ENCODE measurements around the gene FMN1.

The FMN1 gene

DNA sequence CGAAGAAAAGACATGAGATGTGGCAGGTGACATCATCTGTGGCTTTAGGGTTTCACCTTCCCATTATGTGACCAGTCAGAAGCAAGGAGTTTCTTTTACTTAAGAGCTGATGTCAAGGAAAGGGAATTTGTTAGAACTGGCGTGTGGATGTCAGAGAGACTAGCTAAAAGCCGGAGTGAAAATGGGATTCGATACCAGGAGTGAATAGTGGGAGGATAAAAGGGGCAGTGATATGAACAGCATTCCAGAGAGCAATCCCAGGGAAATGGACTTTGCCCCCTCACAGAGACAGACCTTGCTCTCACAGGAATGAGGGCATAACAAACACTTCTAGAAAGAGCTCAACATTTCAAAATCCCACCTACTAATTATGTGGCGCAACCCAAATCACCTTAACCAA, 5.9 kb upstream of the FMN1 start:
- FAIRE-seq (no peak), DNase-seq (ENCODE audit: insufficient read length, low spot score) (no peak)

DNA sequence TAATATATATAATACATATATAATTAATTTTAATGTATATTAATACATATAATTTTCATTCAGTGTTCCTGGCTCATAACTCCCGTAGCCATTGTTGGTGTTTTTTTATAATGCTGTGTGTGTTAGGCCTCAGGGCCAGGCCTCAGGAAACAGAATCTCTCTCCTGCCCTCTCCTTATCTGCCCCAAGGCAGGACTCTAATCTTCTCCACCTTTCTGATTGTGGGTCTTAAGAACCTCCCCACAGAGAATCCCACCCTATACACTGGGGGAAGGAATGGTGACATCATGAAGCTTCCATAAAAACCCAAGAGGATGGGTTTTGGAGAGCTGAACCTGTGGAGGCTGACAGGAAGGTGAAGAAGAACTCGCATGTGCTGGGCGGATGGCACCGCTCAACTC, 4.0 kb upstream of the FMN1 start:
- DNase-seq (ENCODE audit: insufficient read length, low spot score) (no peak), FAIRE-seq (no peak)

DNA sequence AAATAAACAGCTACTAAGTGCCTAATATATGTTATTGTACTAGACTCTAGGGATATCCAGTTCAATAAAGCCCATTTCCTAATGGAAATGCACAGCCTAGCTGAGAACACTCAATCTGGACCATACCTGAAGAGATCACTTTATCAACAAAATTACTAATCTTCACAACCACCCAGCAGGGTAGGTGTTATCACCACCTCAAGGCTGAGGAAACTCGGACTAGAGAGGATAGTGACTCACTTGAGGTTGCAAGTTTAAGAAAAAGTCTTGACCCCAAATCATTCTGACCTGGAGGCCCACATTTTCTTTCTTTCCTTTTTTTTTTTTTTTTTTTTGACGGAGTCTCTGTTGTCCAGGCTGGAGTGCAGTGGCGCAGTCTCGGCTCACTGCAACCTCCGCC, 3.1 kb upstream of the FMN1 start:
- FAIRE-seq (no peak), DNase-seq (ENCODE audit: insufficient read length, low spot score) (no peak)

DNA sequence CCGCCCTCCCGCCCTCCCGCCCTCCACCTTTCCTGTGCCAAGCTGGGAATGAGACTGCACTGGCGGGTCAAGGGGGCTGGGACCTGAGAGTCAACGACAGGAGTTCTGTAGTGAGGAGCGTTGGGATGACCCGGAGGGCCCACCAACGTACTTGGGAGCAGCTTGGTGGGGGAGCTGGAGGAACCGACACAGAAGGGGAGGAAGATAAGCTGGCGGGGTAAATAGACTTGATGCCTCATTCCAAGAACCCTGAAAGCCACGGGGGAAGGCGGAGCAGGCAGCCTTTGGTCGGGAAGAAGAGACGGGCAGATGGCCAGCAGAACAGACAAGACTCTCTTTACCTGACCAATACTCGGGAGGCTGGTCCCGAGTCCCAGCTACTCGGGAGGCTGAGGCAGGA, 277 bp downstream of the FMN1 start:
- DNase-seq (ENCODE audit: insufficient read length, low spot score) (no peak), FAIRE-seq (no peak)

DNA sequence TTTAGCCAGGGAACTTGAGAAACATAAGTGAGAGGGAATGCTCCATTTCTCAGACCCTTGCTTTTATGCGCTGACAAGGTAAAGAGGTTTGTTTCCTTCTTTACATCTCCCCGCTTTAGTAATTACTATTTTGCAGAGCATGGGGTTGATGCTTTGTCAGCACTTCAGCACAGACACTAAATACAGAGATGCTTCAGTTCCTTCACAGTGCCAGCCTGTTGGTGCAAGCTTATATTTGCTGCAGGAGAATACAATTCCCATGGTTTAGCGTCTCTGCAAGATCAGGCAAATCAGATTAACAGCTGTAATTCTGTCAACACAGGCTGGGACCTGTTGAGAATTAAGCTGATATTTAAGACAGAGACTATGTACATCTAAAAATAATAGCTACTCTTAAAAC, 2.9 kb downstream of the FMN1 start:
- no peak for FAIRE-seq
- no peak for DNase-seq (ENCODE audit: insufficient read length, low spot score)

DNA sequence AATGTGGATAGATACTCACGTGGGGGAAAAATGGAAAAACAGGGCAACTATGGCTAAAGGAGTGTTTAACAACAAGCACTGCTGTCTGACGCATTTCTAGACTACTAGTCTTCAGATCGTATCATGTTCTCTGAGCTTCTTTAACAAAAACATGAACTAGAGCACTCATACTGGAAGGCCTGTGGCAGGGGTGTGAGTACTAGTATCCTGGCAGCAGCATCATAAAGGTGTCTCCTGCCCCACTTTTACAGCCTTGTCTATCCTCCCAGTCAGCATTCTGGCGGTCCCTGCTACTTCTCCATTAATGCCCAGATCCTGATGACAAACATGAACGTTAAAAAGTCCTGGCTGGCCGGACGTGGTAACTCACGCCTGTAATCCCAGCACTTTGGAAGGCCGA, 4.0 kb downstream of the FMN1 start:
- DNase-seq (ENCODE audit: insufficient read length, low spot score) (no peak), FAIRE-seq (no peak)

DNA sequence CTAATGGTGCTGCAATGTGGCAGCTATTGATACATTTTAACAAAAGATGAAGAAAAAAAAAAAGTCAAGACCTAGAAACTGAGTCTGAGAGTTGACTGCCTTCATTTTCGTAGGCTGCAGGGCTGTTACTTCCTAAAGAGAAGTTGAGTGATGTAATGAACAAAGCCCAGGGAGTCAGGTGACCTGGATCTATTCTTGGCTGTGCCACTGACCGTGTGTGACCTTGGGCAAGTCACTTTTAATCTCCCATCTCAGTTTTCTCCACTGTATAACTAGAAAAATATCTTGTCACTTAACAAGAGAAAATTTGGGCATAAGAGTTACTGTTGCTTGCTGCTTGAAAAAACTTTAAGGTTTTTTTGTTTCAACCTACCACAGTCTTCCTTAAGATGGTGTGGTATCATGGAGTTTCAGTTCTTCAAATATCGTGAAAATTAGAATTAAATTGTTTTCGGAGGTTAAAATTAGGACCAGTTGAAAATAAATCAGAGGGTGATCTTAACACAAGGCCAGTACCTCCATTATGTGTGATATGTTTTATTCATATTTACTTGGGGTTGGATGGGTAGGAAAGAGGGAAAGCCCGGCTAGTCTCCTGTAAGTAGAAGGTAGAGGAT, 5.8 kb downstream of the FMN1 start:
- no peak for DNase-seq (ENCODE audit: insufficient read length, low spot score)
- peak; percentile 54 for FAIRE-seq

DNA sequence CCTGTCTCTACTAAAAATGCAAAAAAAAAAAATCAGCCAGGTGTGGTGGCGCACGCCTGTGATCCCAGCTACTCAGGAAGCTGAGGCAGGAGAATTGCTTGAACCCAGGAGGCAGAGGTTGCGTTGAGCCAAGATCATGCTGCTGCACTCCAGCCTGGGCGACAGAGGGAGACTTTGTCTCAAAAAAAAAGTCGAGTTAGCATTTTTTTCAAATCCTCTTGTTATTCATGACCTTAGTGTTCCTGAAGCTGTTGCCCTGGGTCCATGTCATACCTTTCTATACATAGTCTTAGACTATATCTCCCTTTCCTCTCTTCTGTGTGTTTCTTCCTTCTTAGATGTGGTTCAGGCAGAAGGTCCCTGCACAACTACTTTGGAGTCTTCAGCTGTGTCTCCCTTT, 6.4 kb downstream of the FMN1 start:
- FAIRE-seq (no peak), DNase-seq (ENCODE audit: insufficient read length, low spot score) (no peak)

DNA sequence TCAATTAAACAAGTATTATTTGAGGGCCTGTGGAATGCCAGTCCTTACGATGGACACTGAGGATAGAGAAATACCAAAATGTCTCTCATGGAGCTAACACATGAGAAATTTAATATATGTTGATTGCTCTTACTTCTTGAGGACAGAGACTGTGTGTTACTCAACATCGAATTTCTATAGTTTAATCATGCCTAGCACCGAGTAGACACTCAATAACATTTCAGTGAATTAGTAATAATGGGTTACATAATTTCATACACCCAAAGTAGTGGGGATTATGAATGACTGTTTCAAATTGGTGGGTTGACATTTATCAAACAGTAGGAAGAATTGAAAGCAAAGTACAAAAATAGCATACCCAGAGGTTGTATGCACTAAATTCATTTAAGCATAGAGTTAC, 11.2 kb downstream of the FMN1 start:
- DNase-seq (ENCODE audit: insufficient read length, low spot score): no peak
- no peak for FAIRE-seq

DNA sequence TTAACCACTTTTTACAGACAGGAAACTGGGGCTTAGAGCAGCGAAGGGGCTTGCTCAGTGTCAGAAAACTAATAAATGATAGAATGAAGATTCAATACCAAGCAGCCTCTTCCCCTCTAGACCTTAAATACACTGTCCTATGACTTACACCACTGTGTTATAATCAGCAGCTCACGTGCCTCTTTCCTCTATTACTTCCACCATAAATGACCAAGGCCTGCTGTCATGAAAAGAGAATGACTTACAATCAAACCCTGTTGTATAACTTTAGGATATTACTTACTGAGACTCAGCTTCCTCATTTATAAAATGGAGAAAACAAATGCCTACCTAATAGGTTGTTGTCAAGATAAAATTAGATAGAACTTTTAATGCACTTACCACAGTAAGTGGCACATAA, 11.6 kb downstream of the FMN1 start:
- no peak for DNase-seq (ENCODE audit: insufficient read length, low spot score)
- FAIRE-seq: no peak

DNA sequence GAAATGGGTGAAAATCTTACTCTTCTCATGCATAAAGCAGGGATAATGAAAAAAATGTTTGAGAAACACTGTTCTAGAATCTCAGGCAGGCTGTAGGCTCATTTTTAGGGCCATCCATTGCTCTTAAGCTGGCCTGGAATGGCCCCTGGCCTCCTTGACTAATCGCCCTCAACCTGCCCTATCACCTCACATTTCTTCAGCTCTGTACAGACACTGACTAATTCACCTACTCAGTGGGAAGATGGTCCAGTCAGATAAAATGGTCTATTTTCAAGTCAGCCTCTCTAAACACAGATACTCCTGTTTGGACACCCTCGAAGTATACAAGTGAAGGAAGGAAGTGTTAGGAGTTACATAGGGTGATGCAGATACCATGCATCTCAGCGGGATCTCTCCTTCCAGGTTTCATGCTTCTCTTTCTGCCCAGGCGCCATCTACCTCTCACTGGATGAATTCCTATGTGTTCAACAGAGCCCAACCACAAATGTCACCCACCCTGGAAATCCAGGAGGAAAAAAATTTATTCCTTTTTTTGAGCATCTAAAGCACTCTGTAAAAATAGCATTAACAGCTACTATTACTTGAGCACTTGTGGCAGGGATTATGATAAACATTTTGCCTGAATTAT, 12.1 kb downstream of the FMN1 start:
- no peak for FAIRE-seq
- no peak for DNase-seq (ENCODE audit: insufficient read length, low spot score)

DNA sequence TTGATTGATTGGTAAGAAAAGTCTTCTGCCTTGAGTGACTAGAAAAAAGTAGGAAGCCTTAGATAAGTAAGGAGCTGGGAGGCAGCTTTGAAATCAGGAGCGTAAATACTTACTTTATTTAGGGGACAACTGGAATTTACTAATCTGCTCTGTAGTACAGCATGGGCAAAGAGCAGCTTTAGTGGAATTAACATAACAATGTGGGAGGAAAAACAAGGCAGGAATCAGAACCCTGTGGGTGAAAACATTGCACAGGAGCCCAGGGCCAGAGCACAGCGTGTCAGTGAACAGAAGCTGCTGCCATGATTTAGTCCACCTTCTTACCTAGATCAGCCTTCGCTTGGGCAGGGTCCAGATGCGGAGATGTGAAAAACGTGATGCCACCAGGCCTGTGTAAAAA, 14.6 kb downstream of the FMN1 start:
- FAIRE-seq: no peak

DNA sequence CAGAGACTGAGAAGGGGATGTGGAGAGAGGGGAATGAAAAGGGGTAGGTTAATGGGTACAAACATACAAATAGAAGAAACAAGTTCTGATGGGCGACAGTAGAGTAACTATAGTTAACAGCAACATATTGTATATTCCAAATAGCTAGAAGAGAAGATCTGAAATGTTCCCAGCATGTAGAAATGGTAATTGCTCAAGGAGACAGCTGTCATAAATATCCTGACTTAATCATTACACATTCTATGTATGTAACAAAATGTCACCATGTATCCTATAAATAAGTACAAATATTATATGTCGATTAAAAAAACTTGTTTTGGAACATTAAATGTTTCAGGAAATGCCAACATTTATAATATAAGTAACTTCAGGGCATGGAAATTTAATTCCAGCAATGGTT, 23.3 kb downstream of the FMN1 start:
- no peak for FAIRE-seq
- DNase-seq (ENCODE audit: insufficient read length, low spot score): no peak

More for the DNA sequence above, 14.6 kb downstream of the FMN1 start:
- no peak for DNase-seq (ENCODE audit: insufficient read length, low spot score)

DNA sequence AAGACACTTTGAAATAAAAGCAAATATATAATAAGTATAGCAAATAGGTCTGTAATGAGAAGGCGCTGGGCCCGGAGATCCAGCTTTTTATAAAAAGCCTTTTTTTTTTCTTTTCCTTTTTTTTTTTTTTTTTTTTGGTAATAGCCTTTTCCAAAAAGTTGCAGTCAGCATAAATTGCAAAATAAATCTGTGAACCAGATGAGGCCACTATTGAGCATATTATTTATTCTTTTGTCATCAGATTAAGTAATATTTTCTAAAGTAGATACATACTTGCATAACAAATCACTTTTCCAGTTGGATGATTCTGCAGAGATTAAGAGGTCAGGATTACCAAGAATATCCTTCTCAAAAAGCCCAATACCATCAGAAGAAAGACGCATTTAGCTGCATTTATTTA, 24.9 kb downstream of the FMN1 start:
- FAIRE-seq: no peak

DNA sequence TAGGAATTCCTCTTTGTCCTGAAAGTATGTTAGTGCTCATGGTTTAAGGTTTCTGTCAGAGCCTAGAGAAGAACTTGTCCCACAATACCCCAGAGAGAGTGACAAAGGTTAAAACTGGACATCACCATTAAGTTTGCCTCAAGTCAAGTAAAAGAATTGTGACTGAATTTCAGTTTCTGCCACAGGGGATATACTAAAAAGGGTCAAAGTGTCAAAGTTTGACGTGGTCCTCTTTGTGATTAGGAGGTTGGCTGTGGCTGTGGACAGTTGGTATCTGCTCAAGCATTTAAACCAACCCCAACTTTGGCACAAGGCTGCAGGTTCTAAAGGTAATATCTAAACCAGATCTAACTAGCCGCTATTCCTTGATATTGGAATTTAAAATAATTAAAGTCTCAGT, 26.1 kb downstream of the FMN1 start:
- DNase-seq (ENCODE audit: insufficient read length, low spot score): peak; percentile 15
- peak; percentile 89 for FAIRE-seq

More for the DNA sequence above, 24.9 kb downstream of the FMN1 start:
- no peak for DNase-seq (ENCODE audit: insufficient read length, low spot score)

DNA sequence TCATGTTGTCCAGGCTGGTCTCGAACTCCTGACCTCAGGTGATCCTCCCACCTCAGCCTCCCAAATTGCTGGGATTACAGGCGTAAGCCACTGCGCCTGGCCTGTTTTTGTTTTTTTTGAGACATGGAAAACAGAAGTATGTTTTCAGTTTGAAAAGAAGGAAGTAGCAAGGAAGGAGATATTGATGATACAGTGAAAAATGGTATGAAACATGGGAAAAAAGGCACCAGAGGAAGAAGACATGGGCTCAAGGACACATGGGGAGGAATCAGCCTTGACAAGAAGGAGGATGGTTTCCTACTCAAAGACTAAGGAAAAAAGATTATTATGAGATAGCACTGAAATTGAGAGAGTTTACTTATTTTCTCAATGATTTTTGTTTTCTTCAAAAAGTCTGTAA, 30.7 kb downstream of the FMN1 start:
- DNase-seq (ENCODE audit: insufficient read length, low spot score): no peak
- FAIRE-seq: no peak

DNA sequence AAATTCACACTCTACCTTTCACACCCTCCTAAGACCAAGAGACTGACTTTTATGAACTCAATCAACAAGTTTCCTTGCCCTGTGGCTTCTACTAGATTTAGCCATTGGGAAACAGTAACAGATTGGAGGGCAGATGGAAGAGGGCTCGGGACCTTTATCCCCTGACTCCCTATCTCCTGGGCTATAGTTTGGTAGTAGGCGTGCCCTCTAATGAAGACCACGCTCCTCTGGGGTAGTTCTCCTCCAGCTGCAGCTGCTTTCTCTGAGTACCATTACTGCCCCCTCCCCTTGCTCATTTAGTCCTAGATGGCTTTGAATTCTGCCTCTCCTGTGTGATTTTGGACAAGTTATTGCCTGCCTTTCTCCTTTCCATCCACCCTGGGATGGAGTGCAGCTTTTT, 33.3 kb downstream of the FMN1 start:
- no peak for DNase-seq (ENCODE audit: insufficient read length, low spot score)
- FAIRE-seq: no peak

DNA sequence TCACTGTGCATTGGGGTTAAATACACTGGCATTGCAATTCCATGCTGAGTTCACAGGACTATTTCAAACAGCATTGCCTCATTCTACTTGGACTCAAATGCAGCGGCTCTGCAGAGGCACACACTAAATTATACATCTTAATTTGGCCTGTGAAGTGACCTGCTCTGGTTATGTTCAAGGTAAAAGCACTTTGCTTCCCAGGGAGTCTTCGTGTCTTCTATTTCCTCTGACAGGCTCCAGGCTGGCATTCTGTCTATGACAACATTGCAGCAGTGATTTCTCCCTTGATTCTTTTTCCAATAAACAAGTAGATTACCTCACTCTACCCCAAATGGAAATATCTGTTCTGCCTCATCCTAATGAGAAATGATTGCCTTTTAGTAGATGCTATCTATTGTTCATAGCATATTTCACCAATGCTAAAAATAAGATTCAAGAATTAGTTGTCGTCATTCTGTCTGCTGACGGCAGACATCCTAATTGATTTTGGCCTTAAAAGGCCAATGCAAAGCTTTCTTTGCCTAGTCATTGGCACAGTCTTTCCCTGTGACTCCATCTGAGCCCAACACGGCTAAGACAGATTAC, 33.8 kb downstream of the FMN1 start:
- DNase-seq (ENCODE audit: insufficient read length, low spot score): no peak
- FAIRE-seq: no peak

DNA sequence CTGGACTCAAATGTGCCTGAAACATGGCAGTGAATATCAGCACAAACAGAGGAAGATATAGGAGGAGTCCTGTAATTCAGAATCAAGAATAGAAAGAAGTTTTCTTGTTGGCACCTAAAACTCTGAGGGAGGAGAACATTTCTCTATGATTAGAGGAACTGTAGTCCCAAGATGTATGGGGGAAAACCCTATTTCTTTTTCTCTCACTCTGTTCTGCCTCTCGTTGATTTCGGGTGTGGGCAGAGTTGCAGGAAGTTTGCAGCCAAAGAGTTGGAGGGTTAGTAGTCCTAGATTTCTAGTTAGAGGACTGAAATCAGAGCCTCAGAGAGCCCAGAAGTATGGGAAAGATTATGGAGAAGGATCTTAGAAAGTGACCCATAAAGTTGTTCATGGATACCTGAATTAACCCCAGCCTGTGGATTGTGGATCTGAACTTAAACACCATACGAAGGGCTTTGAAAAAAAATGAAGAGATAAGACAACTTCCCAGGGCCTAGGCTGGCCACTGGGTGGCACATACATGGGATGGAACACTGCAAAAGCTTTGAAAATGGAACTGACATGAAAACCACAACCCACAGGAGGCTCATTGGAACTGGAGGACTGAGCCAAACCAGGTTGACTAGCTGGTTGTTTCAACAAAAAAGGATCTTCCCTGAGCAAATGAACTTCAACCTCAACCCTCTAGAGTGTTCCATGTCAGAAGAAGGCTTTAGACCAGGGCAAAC, 34.6 kb downstream of the FMN1 start:
- no peak for DNase-seq (ENCODE audit: insufficient read length, low spot score)
- FAIRE-seq: peak; percentile 23

DNA sequence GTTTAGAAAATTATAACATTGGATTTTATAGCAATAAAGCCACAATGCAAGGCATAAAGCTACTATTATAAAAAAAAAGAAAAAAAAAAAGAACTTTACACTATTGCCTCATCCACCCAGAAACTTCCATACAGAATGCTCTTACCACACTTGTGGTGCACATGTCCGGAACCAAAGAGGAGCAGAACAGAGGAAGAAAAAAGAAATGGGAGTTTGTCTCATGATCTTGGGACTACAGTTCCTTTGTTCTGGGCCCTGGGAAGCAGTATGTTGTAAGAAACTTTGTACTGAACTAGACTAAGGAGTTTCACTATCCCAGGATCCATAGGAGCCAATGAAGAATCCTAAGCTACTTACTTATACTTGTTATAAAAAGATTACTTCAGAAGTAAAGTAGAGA, 36.1 kb downstream of the FMN1 start:
- DNase-seq (ENCODE audit: insufficient read length, low spot score) (no peak), FAIRE-seq (no peak)

DNA sequence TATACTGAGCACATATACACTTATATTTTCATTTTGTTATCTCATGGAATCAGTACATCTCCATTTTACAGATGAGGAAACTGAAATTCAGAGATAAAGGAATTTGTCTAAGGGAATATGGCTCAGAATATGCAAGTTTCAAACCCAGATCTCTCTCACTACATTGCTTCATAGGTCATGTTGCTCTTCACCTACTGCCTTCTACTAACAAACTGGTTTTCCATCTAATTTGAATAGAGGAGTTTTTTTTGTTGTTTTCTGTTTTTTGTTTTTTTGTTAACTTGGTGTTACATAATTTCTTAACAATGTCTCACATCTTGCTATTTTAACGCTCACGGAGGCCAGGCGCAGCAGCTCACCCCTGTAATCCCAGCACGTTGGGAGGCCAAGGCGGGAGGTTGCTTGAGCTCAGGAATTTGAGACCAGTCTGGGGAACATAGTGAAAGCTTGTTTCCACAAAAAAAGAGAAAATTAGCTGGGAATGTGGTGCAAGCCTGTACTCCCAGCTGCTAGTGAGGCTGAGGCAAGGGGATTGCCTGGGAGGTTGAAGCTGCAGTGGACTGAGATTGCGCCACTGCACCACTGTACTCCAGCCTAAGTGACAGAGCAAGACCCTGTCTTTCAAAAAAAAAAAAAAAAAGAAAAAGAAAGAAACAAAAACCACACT, 37.0 kb downstream of the FMN1 start:
- FAIRE-seq (no peak), DNase-seq (ENCODE audit: insufficient read length, low spot score) (no peak)
